Activated CD4-positive, alpha-beta memory T cell treated with anti-CD3 and anti-CD28 coated beads, Interleukin-2, amount 10 ng/mL, durations not matched to agents 7 days and 5 days (primary cell): Measurements from ENCODE around the gene SLC8A1. TPM values are rescaled to one million over a fixed set of nuclear protein-coding genes. Genes with fewer than 3 reads are reported as not detected.

ENCODE experiments used
- CTCF ChIA-PET: fragments of 350-600 bp; sonication (Branson Sonifier 250); formaldehyde crosslinking; loops from one replicate; lab custom pipeline; 2021; ENCODE audit warnings: antibody characterized with exemption, inconsistent platforms; lab: Charles Lee
- POLR2A ChIA-PET: fragments of 350-600 bp; sonication (Branson Sonifier 250); formaldehyde crosslinking; loops from one replicate; lab custom pipeline; 2021; ENCODE audit warnings: antibody characterized with exemption; lab: Charles Lee
- DNase-seq: peaks from one replicate; pipeline ENCODE4 v3.0.0-alpha.2; 2020
- H3K27ac Mint-ChIP-seq: one replicate; pipeline ENCODE4 v1.8.0; 2021; ENCODE audit warnings: mild to moderate bottlenecking, mixed read lengths
- H3K27me3 Mint-ChIP-seq: one replicate; pipeline ENCODE4 v1.8.0; 2021; ENCODE audit warnings: mixed read lengths
- H3K36me3 Mint-ChIP-seq: one replicate; pipeline ENCODE4 v1.8.0; 2021; ENCODE audit warnings: low read depth, mixed read lengths
- H3K4me1 Mint-ChIP-seq: one replicate; pipeline ENCODE4 v1.8.0; 2021; ENCODE audit warnings: mixed read lengths
- H3K4me3 Mint-ChIP-seq: one replicate; pipeline ENCODE4 v1.8.0; 2021; ENCODE audit warnings: mild to moderate bottlenecking, mixed read lengths
- H3K9me3 Mint-ChIP-seq: one replicate; pipeline ENCODE4 v1.8.0; 2021; ENCODE audit warnings: mixed read lengths
- total RNA-seq, 2 experiments: library from RNA; stranded (reverse); gene quantifications; one replicate each; pipeline ENCODE4 v1.2.3, GENCODE V29; 2021

The SLC8A1 gene
- total RNA-seq, 2 experiments from 2014 or later: 0.25 to 0.45 TPM

GRCh38 chr2:40431600-40431955 is 20.3 kb downstream of the SLC8A1 start:
- H3K9me3 Mint-ChIP-seq: no peaks in the 10 kb centered on the region
- no peak for DNase-seq
- H3K27me3 Mint-ChIP-seq: no peaks in the 10 kb centered on the region
- no peak overlapping the region for H3K4me3 Mint-ChIP-seq
- no peaks in the 10 kb centered on the region for H3K36me3 Mint-ChIP-seq
- CTCF ChIA-PET: no interaction called here
- no peak overlapping the region for H3K27ac Mint-ChIP-seq
- POLR2A ChIA-PET: no interaction called here
- no peaks in the 10 kb centered on the region for H3K4me1 Mint-ChIP-seq

- ChIA-PET POLR2A (no interaction called here), CTCF (no interaction called here)
- Mint-ChIP-seq H3K27me3 (no peaks in the 10 kb centered on the region), H3K4me1 (no peaks in the 10 kb centered on the region), H3K4me3 (no peak overlapping the region), H3K27ac (no peak overlapping the region), H3K36me3 (no peaks in the 10 kb centered on the region), H3K9me3 (no peaks in the 10 kb centered on the region)
- DNase-seq: no peak
Observed at GRCh38 chr2:40430776-40431599, 20.9 kb downstream of the SLC8A1 start.

GRCh38 chr2:40428439-40428838 is 23.5 kb downstream of the SLC8A1 start:
- no peak overlapping the region for H3K4me3 Mint-ChIP-seq
- no peaks in the 10 kb centered on the region for H3K27me3 Mint-ChIP-seq
- ChIA-PET CTCF (no interaction called here), POLR2A (no interaction called here)
- DNase-seq: no peak
- H3K4me1 Mint-ChIP-seq: no peaks in the 10 kb centered on the region
- H3K27ac Mint-ChIP-seq: no peak overlapping the region
- no peaks in the 10 kb centered on the region for H3K9me3 Mint-ChIP-seq
- no peaks in the 10 kb centered on the region for H3K36me3 Mint-ChIP-seq

- Mint-ChIP-seq H3K27ac (no peak overlapping the region), H3K4me1 (no peaks in the 10 kb centered on the region), H3K27me3 (no peaks in the 10 kb centered on the region), H3K9me3 (no peaks in the 10 kb centered on the region), H3K4me3 (no peak overlapping the region), H3K36me3 (no peaks in the 10 kb centered on the region)
- ChIA-PET POLR2A (no interaction called here), CTCF (no interaction called here)
- no peak for DNase-seq
Observed at GRCh38 chr2:40421631-40422297, 30.1 kb downstream of the SLC8A1 start.

- H3K9me3 Mint-ChIP-seq: no peaks in the 10 kb centered on the region
- no peak overlapping the region for H3K27ac Mint-ChIP-seq
- ChIA-PET POLR2A (no interaction called here), CTCF (no interaction called here)
- no peaks in the 10 kb centered on the region for H3K27me3 Mint-ChIP-seq
- no peaks in the 10 kb centered on the region for H3K4me1 Mint-ChIP-seq
- H3K36me3 Mint-ChIP-seq: no peaks in the 10 kb centered on the region
- no peak for DNase-seq
- no peak overlapping the region for H3K4me3 Mint-ChIP-seq
Observed at GRCh38 chr2:40420478-40420877, 31.4 kb downstream of the SLC8A1 start.

- Mint-ChIP-seq H3K4me1 (no peaks in the 10 kb centered on the region), H3K27ac (no peak overlapping the region), H3K4me3 (no peak overlapping the region), H3K27me3 (no peaks in the 10 kb centered on the region), H3K9me3 (no peaks in the 10 kb centered on the region), H3K36me3 (no peaks in the 10 kb centered on the region)
- CTCF ChIA-PET: no interaction called here
- DNase-seq: no peak
- POLR2A ChIA-PET: no interaction called here
Observed at GRCh38 chr2:40419364-40419762, 32.5 kb downstream of the SLC8A1 start.

DNA sequence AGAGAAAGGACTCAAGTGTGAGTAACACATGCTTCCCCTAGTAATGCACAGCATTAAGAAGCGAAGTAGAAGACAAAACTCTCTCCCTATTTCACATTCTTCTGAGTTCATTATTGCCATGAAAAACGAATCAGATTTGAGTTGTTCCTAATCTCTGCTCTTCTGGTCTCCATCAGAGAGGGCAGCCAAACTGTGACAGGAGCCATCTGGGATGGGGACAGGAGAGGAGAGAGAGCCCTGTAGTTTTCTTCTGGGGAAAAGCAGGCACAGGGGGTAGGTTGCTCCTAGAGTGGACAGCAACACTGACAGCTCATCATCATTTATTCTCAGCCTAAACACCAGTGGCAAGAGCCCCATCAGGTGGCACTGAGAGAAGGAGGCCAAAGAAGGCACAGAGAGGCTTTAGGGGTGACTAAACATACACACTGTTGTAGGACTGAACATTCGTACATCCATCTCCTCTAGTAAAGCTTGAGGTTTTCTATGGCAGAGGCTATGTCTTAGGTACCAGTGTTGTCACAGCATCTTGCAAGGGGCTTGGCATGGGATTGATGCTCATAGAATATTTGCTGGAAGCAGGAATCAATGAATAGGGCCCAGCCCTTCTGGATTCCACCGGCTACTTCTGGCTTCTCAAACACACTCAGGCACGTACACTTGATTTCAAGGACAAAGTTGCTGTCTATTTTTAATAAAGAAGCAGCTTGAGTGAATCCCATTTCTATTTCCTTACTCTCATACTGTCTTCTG is 33.1 kb downstream of the SLC8A1 start:
- Mint-ChIP-seq H3K9me3 (no peaks in the 10 kb centered on the region), H3K27me3 (no peaks in the 10 kb centered on the region), H3K4me3 (no peak overlapping the region), H3K36me3 (no peaks in the 10 kb centered on the region), H3K27ac (no peak overlapping the region), H3K4me1 (no peaks in the 10 kb centered on the region)
- ChIA-PET POLR2A (no interaction called here), CTCF (no interaction called here)
- DNase-seq: no peak

DNA sequence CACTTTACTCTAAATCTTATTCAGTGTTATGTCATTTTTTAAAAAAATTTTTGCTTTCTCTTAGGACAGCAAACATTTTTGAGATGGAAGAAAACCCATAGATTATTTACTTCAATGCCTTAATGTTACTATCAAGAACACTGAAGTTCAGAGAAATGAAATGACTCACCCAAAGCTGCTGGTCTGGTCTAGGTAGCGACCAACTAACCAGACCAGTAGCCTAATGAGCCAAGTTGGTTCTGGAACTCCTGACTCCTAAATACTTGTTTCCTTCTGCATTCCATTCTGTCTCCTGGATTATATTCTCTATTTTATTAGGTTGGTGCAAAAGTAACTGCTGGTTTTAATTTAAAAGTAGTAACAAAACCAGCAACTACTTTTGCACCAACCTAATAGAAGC is 35.4 kb downstream of the SLC8A1 start:
- H3K4me3 Mint-ChIP-seq: no peak overlapping the region
- H3K36me3 Mint-ChIP-seq: no peaks in the 10 kb centered on the region
- no peaks in the 10 kb centered on the region for H3K9me3 Mint-ChIP-seq
- DNase-seq: no peak
- CTCF ChIA-PET: no interaction called here
- H3K27me3 Mint-ChIP-seq: no peaks in the 10 kb centered on the region
- no peak overlapping the region for H3K27ac Mint-ChIP-seq
- no peaks in the 10 kb centered on the region for H3K4me1 Mint-ChIP-seq
- POLR2A ChIA-PET: no interaction called here

DNA sequence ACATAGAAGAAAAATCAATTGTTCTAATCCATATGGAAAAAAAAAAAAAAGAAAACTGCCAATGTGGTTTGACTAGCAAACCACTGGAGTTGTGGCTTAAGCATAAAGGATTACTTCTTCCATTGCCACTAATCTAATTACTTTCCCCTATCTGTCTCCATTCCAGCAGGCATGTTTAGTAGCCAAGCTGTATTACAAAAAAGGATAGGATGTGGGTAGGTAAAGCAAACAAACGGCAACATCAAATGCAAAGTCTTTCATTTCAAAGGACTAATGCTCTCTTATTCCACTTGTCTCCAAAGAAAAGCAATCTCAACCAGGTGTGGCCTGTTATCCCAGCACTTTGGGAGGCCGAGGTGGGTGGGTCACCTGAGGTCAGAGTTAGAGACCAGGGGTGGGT is 36.5 kb downstream of the SLC8A1 start:
- ChIA-PET CTCF (no interaction called here), POLR2A (no interaction called here)
- no peak for DNase-seq
- H3K27ac Mint-ChIP-seq: no peak overlapping the region
- H3K9me3 Mint-ChIP-seq: no peaks in the 10 kb centered on the region
- no peaks in the 10 kb centered on the region for H3K4me1 Mint-ChIP-seq
- no peaks in the 10 kb centered on the region for H3K27me3 Mint-ChIP-seq
- H3K36me3 Mint-ChIP-seq: no peaks in the 10 kb centered on the region
- H3K4me3 Mint-ChIP-seq: no peak overlapping the region

DNA sequence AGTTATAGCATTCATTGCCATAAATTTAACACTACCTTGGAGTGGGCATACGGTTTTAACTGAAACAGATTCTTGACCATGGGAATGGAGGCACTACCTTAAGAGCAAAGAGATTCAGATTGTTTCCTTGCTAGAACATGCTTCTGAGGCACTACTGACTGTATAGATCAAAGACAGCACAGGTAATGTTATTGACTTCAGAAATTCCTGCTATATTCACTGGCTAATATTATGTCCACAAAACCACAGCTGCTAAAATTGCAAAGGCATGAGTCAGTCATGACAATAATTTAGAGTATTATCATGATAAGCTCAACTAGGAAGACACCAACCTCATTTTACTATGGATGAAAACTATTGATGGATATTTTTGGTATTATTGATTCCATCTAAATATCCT is 39.4 kb downstream of the SLC8A1 start:
- Mint-ChIP-seq H3K27me3 (no peaks in the 10 kb centered on the region), H3K9me3 (no peaks in the 10 kb centered on the region), H3K4me1 (no peaks in the 10 kb centered on the region), H3K4me3 (no peak overlapping the region), H3K36me3 (no peaks in the 10 kb centered on the region), H3K27ac (no peak overlapping the region)
- ChIA-PET CTCF (interaction anchor here (0.7 kb wide), 1 partner anchor 12 kb away, joined by 3 read pairs; no protein-coding TSS in a partner anchor), POLR2A (no interaction called here)
- DNase-seq: no peak

DNA sequence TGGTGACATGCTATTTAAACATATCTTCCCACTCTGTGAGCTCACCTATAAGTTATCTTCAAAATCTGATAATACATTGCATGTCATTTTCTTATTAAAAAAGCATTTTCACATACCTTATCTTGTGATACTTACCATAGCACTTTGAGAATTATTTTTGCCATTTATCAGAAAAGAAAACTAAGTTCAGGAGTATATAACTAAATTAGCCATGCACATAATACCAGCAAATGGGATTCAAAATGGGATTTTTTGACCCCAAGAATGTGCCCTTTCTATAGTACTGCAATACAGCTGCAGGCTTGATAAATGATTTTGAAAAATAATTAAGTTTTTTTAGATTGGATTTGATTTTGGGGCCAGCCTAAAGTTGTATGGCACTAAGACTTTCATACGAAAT is 41.2 kb downstream of the SLC8A1 start:
- DNase-seq: no peak
- Mint-ChIP-seq H3K9me3 (no peaks in the 10 kb centered on the region), H3K27me3 (no peaks in the 10 kb centered on the region), H3K36me3 (no peaks in the 10 kb centered on the region), H3K4me3 (no peak overlapping the region), H3K27ac (no peak overlapping the region), H3K4me1 (no peaks in the 10 kb centered on the region)
- POLR2A ChIA-PET: no interaction called here
- CTCF ChIA-PET: no interaction called here

DNA sequence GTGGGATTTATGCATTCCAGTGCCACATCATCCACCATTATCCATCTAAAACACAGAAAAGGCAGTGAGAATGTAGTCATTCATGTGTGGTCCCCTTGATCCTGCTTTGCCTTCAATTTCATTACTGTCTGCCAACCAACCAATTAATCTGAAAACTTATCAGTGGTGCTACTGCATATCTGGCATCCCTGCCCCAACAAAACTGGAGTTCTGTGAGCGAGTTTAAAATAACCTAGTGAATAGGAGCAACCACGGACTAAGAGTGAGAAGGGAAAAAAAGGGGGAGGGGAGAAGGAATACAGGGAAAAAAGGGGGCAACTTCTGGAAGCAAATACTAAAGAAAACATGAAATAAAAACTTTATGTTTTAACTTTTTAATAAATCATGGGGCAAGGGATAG is 42.2 kb downstream of the SLC8A1 start:
- Mint-ChIP-seq H3K27me3 (no peaks in the 10 kb centered on the region), H3K4me1 (no peaks in the 10 kb centered on the region), H3K27ac (no peak overlapping the region), H3K9me3 (no peaks in the 10 kb centered on the region), H3K36me3 (no peaks in the 10 kb centered on the region), H3K4me3 (no peak overlapping the region)
- DNase-seq: no peak
- ChIA-PET CTCF (no interaction called here), POLR2A (no interaction called here)

GRCh38 chr2:40406485-40407289 is 45.2 kb downstream of the SLC8A1 start:
- Mint-ChIP-seq H3K27ac (no peak overlapping the region), H3K27me3 (no peaks in the 10 kb centered on the region), H3K4me1 (no peaks in the 10 kb centered on the region), H3K4me3 (no peak overlapping the region), H3K9me3 (no peaks in the 10 kb centered on the region), H3K36me3 (no peaks in the 10 kb centered on the region)
- POLR2A ChIA-PET: no interaction called here
- DNase-seq: no peak
- CTCF ChIA-PET: no interaction called here
